ENCODE results near the gene POPDC2.

POPDC2 gene

DNA sequence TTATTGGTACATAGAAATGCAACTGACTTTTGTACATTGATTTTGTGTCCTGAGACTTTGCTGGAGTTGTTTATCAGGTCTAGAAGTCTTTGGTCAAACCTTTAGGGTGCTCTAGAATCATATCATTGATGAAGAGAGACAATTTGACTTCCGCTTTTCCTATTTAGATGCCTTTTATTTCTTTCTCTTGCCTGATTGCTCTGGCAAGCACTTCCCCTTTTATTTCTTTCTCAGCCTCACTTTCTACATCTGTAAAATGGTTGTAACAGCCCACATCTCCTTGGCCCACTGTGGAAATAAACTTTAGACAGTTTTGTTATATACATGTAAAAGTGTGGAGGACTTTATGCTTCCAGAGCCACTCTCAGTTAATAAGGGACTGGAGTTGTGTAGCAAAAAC is 48.7 kb downstream of the POPDC2 start:
- no peak overlapping the region for H2BK12ac ChIP-seq (ENCODE audit: low read length in 2 of 2)
- no peak overlapping the region for H3K4me2 ChIP-seq (ENCODE audit: low read length, poor library complexity, severe bottlenecking)
- WGBS: 83% methylated on average over 1 of the region's 1 CpG

GRCh38 chr3:119609301-119609700 is 51.1 kb downstream of the POPDC2 start:
- no peak overlapping the region for H2AK5ac ChIP-seq (ENCODE audit: low read length, severe bottlenecking)
- no peak overlapping the region for H2BK5ac ChIP-seq (ENCODE audit: low read depth, low read length, poor library complexity, severe bottlenecking)
- no peak overlapping the region for H3K9ac ChIP-seq (ENCODE audit: low read length)
- H3K23ac ChIP-seq (ENCODE audit: low read length in 2 of 2): no peak overlapping the region
- no peak overlapping the region for H4K8ac ChIP-seq (ENCODE audit: low read length)
- no peaks in the 10 kb centered on the region for H3K9me3 ChIP-seq (ENCODE audit: control insufficient read depth, low read length)
- H3K4me2 ChIP-seq (ENCODE audit: low read length, poor library complexity, severe bottlenecking): no peak overlapping the region
- peaks cover 4% of the 10 kb centered on the region for H3K4me1 ChIP-seq (ENCODE audit: control insufficient read depth, insufficient read depth, low read depth, low read length)
- WGBS: 53% methylated on average over 5 of the region's 6 CpGs
- no peak overlapping the region for H4K91ac ChIP-seq (ENCODE audit: low read length)
- H3K27ac ChIP-seq (ENCODE audit: low read length, poor library complexity, severe bottlenecking): no peak overlapping the region
- H3K4me3 ChIP-seq (ENCODE audit: insufficient read depth in 1 of 2, low read depth in 1 of 2, low read length in 2 of 2): no peak overlapping the region
- no peak overlapping the region for H3K4ac ChIP-seq (ENCODE audit: low read depth in 1 of 2, low read length in 2 of 2)
- H2BK120ac ChIP-seq (ENCODE audit: low read depth, low read length): no peak overlapping the region
- H3K27me3 ChIP-seq (ENCODE audit: control insufficient read depth in 1 of 2, insufficient read depth in 1 of 2, low read length in 2 of 2): no peaks in the 10 kb centered on the region
- H3K79me1 ChIP-seq (replicated peaks; ENCODE audit: low read length, poor library complexity, severe bottlenecking): no peaks in the 10 kb centered on the region
- H2AFZ ChIP-seq (ENCODE audit: low read depth, low read length): no peak overlapping the region
- no peak overlapping the region for H2BK15ac ChIP-seq (ENCODE audit: low read depth, poor library complexity, severe bottlenecking)
- no peak overlapping the region for H3K14ac ChIP-seq (ENCODE audit: low read length in 2 of 2)
- H3K18ac ChIP-seq (ENCODE audit: low read depth in 1 of 2, low read length in 2 of 2): no peak overlapping the region
- H2BK12ac ChIP-seq (ENCODE audit: low read length in 2 of 2): no peak overlapping the region
- peaks cover 0 to 2% of the 10 kb centered on the region in 2 experiments for H3K36me3 ChIP-seq (ENCODE audit: control insufficient read depth in 1 of 2, insufficient read depth in 2 of 2, low read depth in 1 of 2, low read length in 2 of 2)
- no peak for DNase-seq

More for the DNA sequence above, 48.7 kb downstream of the POPDC2 start:
- no peak overlapping the region for H2AFZ ChIP-seq (ENCODE audit: low read depth, low read length)
- DNase-seq: no peak
- H3K4ac ChIP-seq (ENCODE audit: low read depth in 1 of 2, low read length in 2 of 2): no peak overlapping the region
- no peak overlapping the region for H3K23ac ChIP-seq (ENCODE audit: low read length in 2 of 2)
- peaks cover 0 to 2% of the 10 kb centered on the region in 2 experiments for H3K36me3 ChIP-seq (ENCODE audit: control insufficient read depth in 1 of 2, insufficient read depth in 2 of 2, low read depth in 1 of 2, low read length in 2 of 2)
- H2BK15ac ChIP-seq (ENCODE audit: low read depth, poor library complexity, severe bottlenecking): no peak overlapping the region
- no peak overlapping the region for H3K27ac ChIP-seq (ENCODE audit: low read length, poor library complexity, severe bottlenecking)
- H3K27me3 ChIP-seq (ENCODE audit: control insufficient read depth in 1 of 2, insufficient read depth in 1 of 2, low read length in 2 of 2): no peaks in the 10 kb centered on the region
- no peak overlapping the region for H3K18ac ChIP-seq (ENCODE audit: low read depth in 1 of 2, low read length in 2 of 2)
- no peak overlapping the region for H2AK5ac ChIP-seq (ENCODE audit: low read length, severe bottlenecking)
- H3K4me1 ChIP-seq (ENCODE audit: control insufficient read depth, insufficient read depth, low read depth, low read length): no peaks in the 10 kb centered on the region
- H3K4me3 ChIP-seq (ENCODE audit: insufficient read depth in 1 of 2, low read depth in 1 of 2, low read length in 2 of 2): no peak overlapping the region
- H3K9me3 ChIP-seq (ENCODE audit: control insufficient read depth, low read length): no peaks in the 10 kb centered on the region
- H2BK120ac ChIP-seq (ENCODE audit: low read depth, low read length): no peak overlapping the region
- H3K9ac ChIP-seq (ENCODE audit: low read length): no peak overlapping the region
- H4K8ac ChIP-seq (ENCODE audit: low read length): no peak overlapping the region
- no peak overlapping the region for H4K91ac ChIP-seq (ENCODE audit: low read length)
- no peaks in the 10 kb centered on the region for H3K79me1 ChIP-seq (replicated peaks; ENCODE audit: low read length, poor library complexity, severe bottlenecking)
- H3K14ac ChIP-seq (ENCODE audit: low read length in 2 of 2): no peak overlapping the region
- no peak overlapping the region for H2BK5ac ChIP-seq (ENCODE audit: low read depth, low read length, poor library complexity, severe bottlenecking)

DNA sequence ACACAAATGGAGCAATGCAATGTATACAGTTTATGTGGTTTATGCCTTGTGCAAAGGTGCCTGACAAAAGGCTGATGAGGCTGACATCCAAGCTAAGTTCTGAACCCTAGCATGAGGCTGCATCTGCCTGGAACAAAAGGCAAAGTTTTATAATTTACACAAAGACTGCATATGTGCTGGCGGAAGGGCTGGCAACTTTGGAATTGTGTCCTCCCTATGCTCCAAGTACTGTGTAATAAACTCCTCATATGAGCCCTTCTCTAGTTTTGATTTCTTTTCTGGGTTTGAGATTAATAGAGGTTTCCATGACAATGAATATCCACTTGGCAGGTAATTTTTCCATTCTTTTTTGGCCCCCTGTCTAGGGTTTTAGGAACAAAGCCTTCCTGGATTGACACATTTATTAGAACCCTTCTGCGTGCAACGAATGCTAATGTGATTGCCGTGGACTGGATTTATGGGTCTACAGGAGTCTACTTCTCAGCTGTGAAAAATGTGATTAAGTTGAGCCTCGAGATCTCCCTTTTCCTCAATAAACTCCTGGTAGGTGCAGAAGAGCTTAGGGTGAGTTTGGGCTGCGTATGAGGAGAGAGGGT is 51.9 kb downstream of the POPDC2 start:
- no peaks in the 10 kb centered on the region for H3K79me1 ChIP-seq (replicated peaks; ENCODE audit: low read length, poor library complexity, severe bottlenecking)
- no peak overlapping the region for H3K4me3 ChIP-seq (ENCODE audit: insufficient read depth in 1 of 2, low read depth in 1 of 2, low read length in 2 of 2)
- H2AFZ ChIP-seq (ENCODE audit: low read depth, low read length): no peak overlapping the region
- no peak overlapping the region for H4K91ac ChIP-seq (ENCODE audit: low read length)
- H2BK120ac ChIP-seq (ENCODE audit: low read depth, low read length): no peak overlapping the region
- H3K36me3 ChIP-seq (ENCODE audit: control insufficient read depth in 1 of 2, insufficient read depth in 2 of 2, low read depth in 1 of 2, low read length in 2 of 2): peaks cover 0 to 2% of the 10 kb centered on the region in 2 experiments
- H2BK15ac ChIP-seq (ENCODE audit: low read depth, poor library complexity, severe bottlenecking): no peak overlapping the region
- H3K4me2 ChIP-seq (ENCODE audit: low read length, poor library complexity, severe bottlenecking): no peak overlapping the region
- no peaks in the 10 kb centered on the region for H3K27me3 ChIP-seq (ENCODE audit: control insufficient read depth in 1 of 2, insufficient read depth in 1 of 2, low read length in 2 of 2)
- H3K27ac ChIP-seq (ENCODE audit: low read length, poor library complexity, severe bottlenecking): no peak overlapping the region
- H3K9me3 ChIP-seq (ENCODE audit: control insufficient read depth, low read length): no peaks in the 10 kb centered on the region
- H3K23ac ChIP-seq (ENCODE audit: low read length in 2 of 2): no peak overlapping the region
- H3K14ac ChIP-seq (ENCODE audit: low read length in 2 of 2): no peak overlapping the region
- H3K18ac ChIP-seq (ENCODE audit: low read depth in 1 of 2, low read length in 2 of 2): no peak overlapping the region
- peaks cover 4% of the 10 kb centered on the region for H3K4me1 ChIP-seq (ENCODE audit: control insufficient read depth, insufficient read depth, low read depth, low read length)
- H3K9ac ChIP-seq (ENCODE audit: low read length): no peak overlapping the region
- 86% methylated on average over 5 of the region's 6 CpGs for WGBS
- no peak overlapping the region for H2BK12ac ChIP-seq (ENCODE audit: low read length in 2 of 2)
- no peak for DNase-seq
- H2AK5ac ChIP-seq (ENCODE audit: low read length, severe bottlenecking): no peak overlapping the region
- no peak overlapping the region for H2BK5ac ChIP-seq (ENCODE audit: low read depth, low read length, poor library complexity, severe bottlenecking)
- H3K4ac ChIP-seq (ENCODE audit: low read depth in 1 of 2, low read length in 2 of 2): no peak overlapping the region
- no peak overlapping the region for H4K8ac ChIP-seq (ENCODE audit: low read length)

- Histone ChIP-seq H2BK12ac (ENCODE audit: low read length in 2 of 2) (no peak overlapping the region), H3K4me1 (ENCODE audit: control insufficient read depth, insufficient read depth, low read depth, low read length) (peaks cover 8% of the 10 kb centered on the region), H2AK5ac (ENCODE audit: low read length, severe bottlenecking) (no peak overlapping the region), H3K27me3 (ENCODE audit: control insufficient read depth in 1 of 2, insufficient read depth in 1 of 2, low read length in 2 of 2) (no peaks in the 10 kb centered on the region), H4K8ac (ENCODE audit: low read length) (no peak overlapping the region), H3K27ac (ENCODE audit: low read length, poor library complexity, severe bottlenecking) (no peak overlapping the region), H2BK5ac (ENCODE audit: low read depth, low read length, poor library complexity, severe bottlenecking) (no peak overlapping the region), H3K9me3 (ENCODE audit: control insufficient read depth, low read length) (no peaks in the 10 kb centered on the region), H3K36me3 (ENCODE audit: control insufficient read depth in 1 of 2, insufficient read depth in 2 of 2, low read depth in 1 of 2, low read length in 2 of 2) (no peaks in the 10 kb centered on the region), H2BK15ac (ENCODE audit: low read depth, poor library complexity, severe bottlenecking) (no peak overlapping the region), H3K14ac (ENCODE audit: low read length in 2 of 2) (no peak overlapping the region), H3K4ac (ENCODE audit: low read depth in 1 of 2, low read length in 2 of 2) (no peak overlapping the region), H3K23ac (ENCODE audit: low read length in 2 of 2) (no peak overlapping the region), H3K79me1 (replicated peaks; ENCODE audit: low read length, poor library complexity, severe bottlenecking) (no peaks in the 10 kb centered on the region), H3K4me3 (ENCODE audit: insufficient read depth in 1 of 2, low read depth in 1 of 2, low read length in 2 of 2) (no peak overlapping the region), H3K4me2 (ENCODE audit: low read length, poor library complexity, severe bottlenecking) (no peak overlapping the region), H2AFZ (ENCODE audit: low read depth, low read length) (no peak overlapping the region), H3K9ac (ENCODE audit: low read length) (no peak overlapping the region), H3K18ac (ENCODE audit: low read depth in 1 of 2, low read length in 2 of 2) (no peak overlapping the region), H4K91ac (ENCODE audit: low read length) (no peak overlapping the region), H2BK120ac (ENCODE audit: low read depth, low read length) (no peak overlapping the region)
- no peak for DNase-seq
- 91% methylated on average over 1 of the region's 1 CpG for WGBS
These were observed 55.5 kb downstream of the POPDC2 start for GRCh38 chr3:119604878-119605277.

Data from mesenchymal stem cell (in vitro differentiated cells and primary cell).